SK-N-SH treated with all-trans-retinoic acid at 6 μM for 48 hours (cell line): Measurements from ENCODE around the gene TMED7.

Experiments
- ARNTL ChIP-seq: fragments of 450-650 bp; formaldehyde crosslinking; IDR thresholded peaks from 2 replicates; pipeline ENCODE4 v1.5.0; 2020; ENCODE audit warnings: low read depth, mild to moderate bottlenecking, moderate library complexity, borderline replicate concordance
- BACH2 ChIP-seq: fragments of 250-450 bp; sonication (Bioruptor Pico); IDR thresholded peaks from 2 replicates; pipeline ENCODE4 v1.9.0; 2021; ENCODE audit warnings: mild to moderate bottlenecking, borderline replicate concordance
- CSDC2 ChIP-seq: fragments of 250-450 bp; sonication (Bioruptor Pico); IDR thresholded peaks from 2 replicates; pipeline ENCODE4 v1.5.0; 2020; ENCODE audit warnings: mild to moderate bottlenecking, moderate library complexity
- ESRRG ChIP-seq: fragments of 250-450 bp; sonication (Bioruptor Pico); IDR thresholded peaks from 2 replicates; pipeline ENCODE4 v1.6.1; 2021; ENCODE audit warnings: mild to moderate bottlenecking
- GLIS3 ChIP-seq: fragments of 250-450 bp; sonication (Bioruptor Pico); IDR thresholded peaks from 2 replicates; pipeline ENCODE4 v1.5.0; 2020; ENCODE audit warnings: mild to moderate bottlenecking, moderate library complexity
- PPARA ChIP-seq: fragments of 250-450 bp; sonication (Bioruptor Pico); IDR thresholded peaks from 2 replicates; pipeline ENCODE4 v1.5.0; 2020; ENCODE audit warnings: mild to moderate bottlenecking, borderline replicate concordance
- RARB ChIP-seq: fragments of 250-450 bp; sonication (Bioruptor Pico); IDR thresholded peaks from 2 replicates; pipeline ENCODE4 v1.8.0; 2021; ENCODE audit warnings: mild to moderate bottlenecking, moderate library complexity
- TCF4 ChIP-seq: fragments of 250-450 bp; sonication (Bioruptor Pico); IDR thresholded peaks from 2 replicates; pipeline ENCODE4 v1.8.0; 2021; ENCODE audit warnings: mild to moderate bottlenecking, moderate library complexity, borderline replicate concordance
- ZFP30 ChIP-seq: fragments of 450-650 bp; formaldehyde crosslinking; IDR thresholded peaks from 2 replicates; pipeline ENCODE4 v1.5.0; 2022; ENCODE audit warnings: mild to moderate bottlenecking, moderate library complexity
- ZNF565 ChIP-seq: fragments of 450-650 bp; formaldehyde crosslinking; conservative IDR thresholded peaks from 2 replicates; pipeline ENCODE4 v1.5.0; 2020; ENCODE audit warnings: low read depth, mild to moderate bottlenecking, moderate library complexity
- TF ChIP-seq, protein P1 (sequence below): fragments of 250-450 bp; sonication (Bioruptor Pico); IDR thresholded peaks from 2 replicates; pipeline ENCODE4 v1.5.1; 2020; ENCODE audit warnings: low read depth, mild to moderate bottlenecking, moderate library complexity
- TF ChIP-seq, protein P2 (sequence below): fragments of 250-450 bp; sonication (Bioruptor Pico); IDR thresholded peaks from 2 replicates; pipeline ENCODE4 v1.8.0; 2020; ENCODE audit warnings: mild to moderate bottlenecking, moderate library complexity, borderline replicate concordance
- TF ChIP-seq, protein P3 (sequence below): fragments of 250-450 bp; sonication (Bioruptor Pico); IDR thresholded peaks from 2 replicates; pipeline ENCODE4 v1.5.1; 2021; ENCODE audit warnings: mild to moderate bottlenecking, moderate library complexity
- TF ChIP-seq, protein P4 (sequence below): fragments of 250-450 bp; sonication (Bioruptor Pico); IDR thresholded peaks from 2 replicates; pipeline ENCODE4 v1.8.0; 2021; ENCODE audit warnings: low read depth, mild to moderate bottlenecking, moderate library complexity, borderline replicate concordance

DNA sequence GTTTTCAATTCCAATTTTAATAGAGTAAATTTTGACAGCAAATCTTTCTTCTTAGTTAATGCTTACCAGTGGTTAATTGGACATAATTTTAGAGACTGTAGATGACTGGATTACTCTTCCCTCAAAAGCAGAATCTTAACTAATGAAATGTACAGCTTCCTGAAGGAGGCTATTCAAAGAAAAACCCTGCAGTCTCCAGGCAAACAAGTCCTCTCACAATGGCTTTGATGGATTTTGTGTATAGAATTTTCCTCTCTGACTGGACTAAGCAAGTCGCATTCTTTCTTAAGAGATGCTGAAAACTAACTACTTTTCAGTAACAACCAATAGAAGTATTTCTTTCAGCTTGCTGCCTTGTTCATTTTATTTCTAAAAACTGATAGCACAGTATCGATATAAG is 35.7 kb upstream of the TMED7 start:
- TF ChIP-seq BACH2 (CRISPR knock-in tag) (no peak), ESRRG (CRISPR knock-in tag) (no peak), ZNF565 (no peak), RARB (no peak), GLIS3 (CRISPR knock-in tag) (no peak), TCF4 (CRISPR knock-in tag) (no peak), ZFP30 (CRISPR knock-in tag) (no peak), CSDC2 (CRISPR knock-in tag) (no peak), ARNTL (no peak), PPARA (CRISPR knock-in tag) (no peak)
- TF ChIP-seq, protein P1, sequence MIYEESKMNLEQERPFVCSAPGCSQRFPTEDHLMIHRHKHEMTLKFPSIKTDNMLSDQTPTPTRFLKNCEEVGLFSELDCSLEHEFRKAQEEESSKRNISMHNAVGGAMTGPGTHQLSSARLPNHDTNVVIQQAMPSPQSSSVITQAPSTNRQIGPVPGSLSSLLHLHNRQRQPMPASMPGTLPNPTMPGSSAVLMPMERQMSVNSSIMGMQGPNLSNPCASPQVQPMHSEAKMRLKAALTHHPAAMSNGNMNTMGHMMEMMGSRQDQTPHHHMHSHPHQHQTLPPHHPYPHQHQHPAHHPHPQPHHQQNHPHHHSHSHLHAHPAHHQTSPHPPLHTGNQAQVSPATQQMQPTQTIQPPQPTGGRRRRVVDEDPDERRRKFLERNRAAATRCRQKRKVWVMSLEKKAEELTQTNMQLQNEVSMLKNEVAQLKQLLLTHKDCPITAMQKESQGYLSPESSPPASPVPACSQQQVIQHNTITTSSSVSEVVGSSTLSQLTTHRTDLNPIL (CRISPR knock-in tag), result no peak
- TF ChIP-seq, protein P2, sequence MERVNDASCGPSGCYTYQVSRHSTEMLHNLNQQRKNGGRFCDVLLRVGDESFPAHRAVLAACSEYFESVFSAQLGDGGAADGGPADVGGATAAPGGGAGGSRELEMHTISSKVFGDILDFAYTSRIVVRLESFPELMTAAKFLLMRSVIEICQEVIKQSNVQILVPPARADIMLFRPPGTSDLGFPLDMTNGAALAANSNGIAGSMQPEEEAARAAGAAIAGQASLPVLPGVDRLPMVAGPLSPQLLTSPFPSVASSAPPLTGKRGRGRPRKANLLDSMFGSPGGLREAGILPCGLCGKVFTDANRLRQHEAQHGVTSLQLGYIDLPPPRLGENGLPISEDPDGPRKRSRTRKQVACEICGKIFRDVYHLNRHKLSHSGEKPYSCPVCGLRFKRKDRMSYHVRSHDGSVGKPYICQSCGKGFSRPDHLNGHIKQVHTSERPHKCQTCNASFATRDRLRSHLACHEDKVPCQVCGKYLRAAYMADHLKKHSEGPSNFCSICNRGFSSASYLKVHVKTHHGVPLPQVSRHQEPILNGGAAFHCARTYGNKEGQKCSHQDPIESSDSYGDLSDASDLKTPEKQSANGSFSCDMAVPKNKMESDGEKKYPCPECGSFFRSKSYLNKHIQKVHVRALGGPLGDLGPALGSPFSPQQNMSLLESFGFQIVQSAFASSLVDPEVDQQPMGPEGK (CRISPR knock-in tag), result no peak
- TF ChIP-seq, protein P3, sequence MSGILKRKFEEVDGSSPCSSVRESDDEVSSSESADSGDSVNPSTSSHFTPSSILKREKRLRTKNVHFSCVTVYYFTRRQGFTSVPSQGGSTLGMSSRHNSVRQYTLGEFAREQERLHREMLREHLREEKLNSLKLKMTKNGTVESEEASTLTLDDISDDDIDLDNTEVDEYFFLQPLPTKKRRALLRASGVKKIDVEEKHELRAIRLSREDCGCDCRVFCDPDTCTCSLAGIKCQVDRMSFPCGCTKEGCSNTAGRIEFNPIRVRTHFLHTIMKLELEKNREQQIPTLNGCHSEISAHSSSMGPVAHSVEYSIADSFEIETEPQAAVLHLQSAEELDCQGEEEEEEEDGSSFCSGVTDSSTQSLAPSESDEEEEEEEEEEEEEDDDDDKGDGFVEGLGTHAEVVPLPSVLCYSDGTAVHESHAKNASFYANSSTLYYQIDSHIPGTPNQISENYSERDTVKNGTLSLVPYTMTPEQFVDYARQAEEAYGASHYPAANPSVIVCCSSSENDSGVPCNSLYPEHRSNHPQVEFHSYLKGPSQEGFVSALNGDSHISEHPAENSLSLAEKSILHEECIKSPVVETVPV (CRISPR knock-in tag), result no peak
- TF ChIP-seq, protein P4, sequence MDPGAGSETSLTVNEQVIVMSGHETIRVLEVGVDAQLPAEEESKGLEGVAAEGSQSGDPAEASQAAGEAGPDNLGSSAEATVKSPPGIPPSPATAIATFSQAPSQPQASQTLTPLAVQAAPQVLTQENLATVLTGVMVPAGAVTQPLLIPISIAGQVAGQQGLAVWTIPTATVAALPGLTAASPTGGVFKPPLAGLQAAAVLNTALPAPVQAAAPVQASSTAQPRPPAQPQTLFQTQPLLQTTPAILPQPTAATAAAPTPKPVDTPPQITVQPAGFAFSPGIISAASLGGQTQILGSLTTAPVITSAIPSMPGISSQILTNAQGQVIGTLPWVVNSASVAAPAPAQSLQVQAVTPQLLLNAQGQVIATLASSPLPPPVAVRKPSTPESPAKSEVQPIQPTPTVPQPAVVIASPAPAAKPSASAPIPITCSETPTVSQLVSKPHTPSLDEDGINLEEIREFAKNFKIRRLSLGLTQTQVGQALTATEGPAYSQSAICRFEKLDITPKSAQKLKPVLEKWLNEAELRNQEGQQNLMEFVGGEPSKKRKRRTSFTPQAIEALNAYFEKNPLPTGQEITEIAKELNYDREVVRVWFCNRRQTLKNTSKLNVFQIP (CRISPR knock-in tag), result no peak
